NCI-H1092 treated with DMSO at 0.1 percent for 48 hours (cell line): ENCODE data around the gene KIF26B.

Experiments used
- DNase-seq: peaks from one replicate; lab custom pipeline; 2025; lab: John Stamatoyannopoulos, UW

The KIF26B gene

DNA sequence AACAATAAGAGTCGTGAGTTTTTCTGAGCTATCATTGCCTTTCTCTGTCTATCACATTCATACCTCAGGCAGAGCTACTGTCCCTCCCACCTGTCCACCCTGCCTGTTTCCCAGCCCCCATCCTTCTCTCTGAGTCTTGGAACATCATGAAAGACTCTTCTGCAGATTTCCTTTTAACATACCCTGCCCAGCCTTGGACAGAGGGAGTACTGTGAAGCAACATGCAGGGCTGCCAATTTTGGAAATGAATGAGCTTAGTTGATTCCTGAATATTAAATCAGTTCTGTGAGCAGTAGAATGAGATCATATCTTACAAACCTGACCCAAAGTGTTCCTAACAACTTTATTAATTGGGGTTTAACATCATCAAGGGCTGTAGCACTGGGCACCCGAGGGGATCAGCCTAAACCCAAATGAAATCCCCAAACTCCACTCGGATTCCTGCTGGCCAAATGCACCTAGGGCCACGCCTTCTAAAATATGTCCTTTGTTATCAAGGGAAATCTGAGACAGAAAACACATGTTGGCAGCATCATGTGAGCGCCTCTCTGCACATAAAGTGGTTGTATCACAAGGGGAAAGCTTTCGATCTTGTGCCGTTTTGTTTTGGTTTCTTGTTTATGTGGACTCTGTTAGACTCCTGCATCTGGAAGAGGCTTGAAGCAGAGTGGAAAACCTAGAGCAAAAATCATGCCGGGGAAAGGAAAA lies 357.6 kb downstream of the KIF26B start:
- peak; percentile 80 for DNase-seq

DNA sequence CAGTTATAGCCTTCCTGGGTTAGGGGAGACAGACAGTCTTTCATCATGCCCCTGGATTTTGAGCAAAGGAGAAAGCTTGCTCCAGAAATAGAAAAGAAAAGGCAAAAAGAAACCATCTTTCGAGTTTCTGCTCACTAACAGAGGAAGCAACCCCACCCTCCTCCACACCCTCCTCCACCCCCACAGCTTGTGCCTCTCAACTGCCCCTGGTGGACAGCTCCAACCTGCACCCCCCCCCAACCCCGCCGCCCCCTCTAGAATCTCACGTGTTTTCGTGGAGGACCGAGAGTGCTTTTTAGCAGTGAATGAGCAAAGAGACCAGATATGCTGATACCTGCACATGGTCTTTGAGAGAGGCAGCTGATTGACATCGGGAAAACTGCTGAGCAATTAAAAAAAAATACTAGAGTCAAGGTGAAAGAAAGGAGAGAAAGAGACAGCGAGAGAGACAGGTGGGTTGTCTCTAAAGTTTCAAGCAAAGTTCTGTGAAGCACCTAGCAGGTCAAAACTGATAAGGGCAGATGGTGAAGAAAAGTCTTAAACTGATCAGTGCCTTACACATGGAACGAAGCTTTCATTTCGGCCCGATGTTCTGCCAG lies 358.3 kb downstream of the KIF26B start:
- peak; percentile 67 for DNase-seq

DNA sequence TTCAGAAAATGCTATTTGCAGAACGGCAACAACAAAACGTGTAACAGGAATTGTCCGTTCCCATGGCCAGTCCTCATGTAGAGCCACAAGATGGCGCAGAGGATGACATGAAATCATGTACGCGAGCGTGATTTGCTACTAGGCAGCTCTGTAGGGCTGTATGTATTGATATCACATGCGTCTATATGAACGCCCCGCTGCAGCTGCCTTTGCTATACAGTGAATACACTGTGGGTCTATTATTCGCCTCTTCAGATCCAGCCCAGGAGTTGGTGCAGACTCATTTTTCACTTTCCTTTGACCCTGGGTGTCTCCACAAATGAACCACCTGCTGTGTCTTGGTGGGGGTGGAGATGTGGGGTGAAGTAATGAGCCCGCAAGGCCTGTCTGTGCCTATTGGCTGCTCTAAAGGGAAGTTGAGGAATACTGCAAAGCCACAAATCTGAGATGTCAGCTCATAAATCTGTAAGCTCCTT lies 361.5 kb downstream of the KIF26B start:
- DNase-seq = peak; percentile 19

- DNase-seq = no peak
Measured at GRCh38 chr1:245520611-245521010, 365.8 kb downstream of the KIF26B start.

DNA sequence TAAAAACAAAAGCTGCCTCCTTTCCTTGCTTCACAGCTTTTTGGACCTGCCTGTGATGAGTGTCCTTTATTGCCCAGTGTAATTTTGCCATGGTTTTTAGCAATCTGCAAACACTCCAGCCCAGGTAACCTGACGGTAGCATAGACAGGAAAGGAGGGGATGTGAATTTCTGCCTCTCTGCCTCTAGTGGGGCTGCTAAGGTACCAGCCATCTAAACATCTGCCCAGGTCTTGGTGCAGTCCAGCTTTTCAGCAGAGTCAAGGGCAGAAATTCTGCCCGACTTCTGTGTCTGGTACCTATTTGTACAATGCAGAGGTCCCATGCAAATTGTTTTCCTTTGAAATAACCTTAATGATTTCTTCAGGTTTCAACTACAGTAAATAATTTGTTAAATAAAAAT lies 371.4 kb downstream of the KIF26B start:
- no peak for DNase-seq

GRCh38 chr1:245528258-245528635 lies 373.5 kb downstream of the KIF26B start:
- no peak for DNase-seq

DNA sequence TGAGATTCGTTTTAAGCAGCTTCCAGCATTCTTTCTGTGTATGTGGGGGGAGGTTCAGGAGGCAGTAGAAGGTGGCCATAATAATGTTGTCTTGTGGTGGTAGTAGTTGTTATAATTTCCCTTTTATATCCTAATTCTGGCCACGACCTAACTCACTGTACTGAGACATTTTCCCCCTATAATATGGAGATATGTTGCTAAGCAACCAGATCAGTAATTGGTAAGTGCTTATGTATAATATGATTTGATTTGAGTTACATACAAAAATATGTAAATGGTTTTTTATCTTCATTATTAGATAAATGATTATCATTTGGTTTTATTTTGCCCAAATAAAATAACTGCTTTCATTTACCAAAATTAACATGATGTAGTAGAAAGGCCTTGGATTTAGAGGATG lies 376.2 kb downstream of the KIF26B start:
- DNase-seq = no peak

- no peak for DNase-seq
Measured at GRCh38 chr1:245537992-245538391, 383.2 kb downstream of the KIF26B start.

DNA sequence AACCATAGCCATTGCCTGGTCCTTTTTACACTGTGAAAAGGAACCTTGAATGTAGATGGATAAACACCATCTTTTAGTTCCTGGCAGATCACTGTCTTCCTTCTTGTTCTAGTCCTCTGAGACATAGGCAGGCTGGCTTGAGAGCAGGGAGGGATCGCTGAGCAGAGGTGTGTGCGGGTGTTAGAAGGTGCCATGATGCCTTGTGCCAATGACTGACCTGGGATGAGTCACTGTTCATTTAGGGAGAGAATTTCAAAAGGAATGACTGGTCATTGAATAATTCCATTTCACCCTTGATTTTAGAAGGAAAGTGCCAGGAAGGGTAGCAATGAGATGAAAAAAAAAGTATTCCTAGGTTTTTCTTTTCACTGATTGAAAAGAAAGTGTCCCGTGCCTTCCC lies 383.9 kb downstream of the KIF26B start:
- no peak for DNase-seq

- no peak for DNase-seq
Measured at GRCh38 chr1:245541369-245541768, 386.6 kb downstream of the KIF26B start.

DNA sequence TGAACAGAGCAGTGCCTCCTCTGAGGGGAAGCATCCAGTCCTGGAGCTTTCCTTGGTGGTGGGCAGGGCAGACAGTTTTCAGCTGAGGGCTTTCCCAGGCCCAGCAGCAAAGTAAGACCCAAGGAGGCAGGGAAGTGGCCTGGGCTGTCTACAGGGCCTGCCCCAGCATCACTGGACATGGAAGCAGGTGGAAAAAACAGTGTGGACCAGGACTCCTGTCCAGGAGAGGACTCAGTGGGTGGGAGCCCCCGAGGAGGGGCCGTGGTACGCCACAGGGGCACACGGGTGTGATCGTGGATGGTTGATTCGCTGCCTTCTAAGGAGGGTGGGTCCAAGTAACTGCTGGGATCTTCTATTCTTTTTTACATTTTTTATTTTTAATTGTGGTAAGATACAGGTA lies 387.6 kb downstream of the KIF26B start:
- no peak for DNase-seq

GRCh38 chr1:245544236-245544635 lies 389.5 kb downstream of the KIF26B start:
- no peak for DNase-seq

GRCh38 chr1:245546875-245547274 lies 392.1 kb downstream of the KIF26B start:
- no peak for DNase-seq

DNA sequence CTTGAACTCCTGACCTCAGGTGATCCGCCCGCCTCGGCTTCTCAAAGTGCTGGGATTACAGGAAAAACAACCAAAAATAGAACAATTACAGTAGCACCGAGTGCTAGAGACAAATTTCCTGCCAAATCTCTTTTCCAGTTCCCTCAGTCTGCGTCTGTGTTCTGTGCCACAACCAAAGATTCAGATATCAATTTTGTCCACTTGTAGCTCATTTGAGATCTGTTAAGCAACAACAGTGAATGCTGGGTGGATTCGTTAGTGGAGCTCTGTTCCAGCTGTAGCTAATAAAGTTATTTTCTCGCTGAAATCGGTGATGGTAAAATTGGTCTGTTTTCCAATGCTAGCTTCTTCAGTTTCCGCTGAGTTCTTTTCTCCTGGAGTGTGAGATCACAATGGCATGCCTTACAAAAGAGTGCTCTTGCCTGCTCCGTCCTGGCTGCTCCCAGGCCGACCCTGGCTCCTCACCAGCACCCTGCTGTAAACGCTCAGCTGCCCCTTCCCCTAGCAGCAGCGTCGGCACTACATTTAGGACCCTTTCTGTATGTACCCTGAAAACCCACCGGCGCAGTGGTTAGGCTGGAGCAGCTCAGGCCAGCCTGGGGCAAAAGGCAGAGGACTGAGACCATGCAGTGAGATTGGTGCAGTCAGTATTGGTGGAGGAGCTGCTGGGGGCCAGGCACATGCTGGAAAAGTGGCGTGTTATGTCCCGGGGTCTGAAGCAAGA lies 395.4 kb downstream of the KIF26B start:
- no peak for DNase-seq

- no peak for DNase-seq
Measured at GRCh38 chr1:245550720-245551043, 395.9 kb downstream of the KIF26B start.

- DNase-seq = no peak
Measured at GRCh38 chr1:245551536-245551935, 396.8 kb downstream of the KIF26B start.

DNA sequence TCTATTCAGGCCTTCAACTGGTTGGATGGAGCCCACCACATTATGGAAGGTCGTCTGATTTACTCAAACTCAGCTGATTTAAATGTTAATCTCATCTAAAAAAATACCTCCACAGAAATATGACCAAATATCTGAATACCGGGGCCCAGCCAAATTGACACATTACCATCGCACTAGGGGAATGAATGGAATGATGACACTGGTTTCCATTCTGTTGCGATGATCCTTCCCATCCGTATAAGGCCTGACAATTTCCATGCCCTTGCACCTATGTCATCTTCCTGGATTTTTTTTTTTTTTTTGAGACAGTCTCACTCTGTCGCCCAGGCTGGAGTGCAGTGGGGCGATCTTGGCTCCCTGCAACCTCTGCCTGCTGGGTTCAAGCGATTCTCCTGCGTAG lies 397.5 kb downstream of the KIF26B start:
- DNase-seq = no peak

DNA sequence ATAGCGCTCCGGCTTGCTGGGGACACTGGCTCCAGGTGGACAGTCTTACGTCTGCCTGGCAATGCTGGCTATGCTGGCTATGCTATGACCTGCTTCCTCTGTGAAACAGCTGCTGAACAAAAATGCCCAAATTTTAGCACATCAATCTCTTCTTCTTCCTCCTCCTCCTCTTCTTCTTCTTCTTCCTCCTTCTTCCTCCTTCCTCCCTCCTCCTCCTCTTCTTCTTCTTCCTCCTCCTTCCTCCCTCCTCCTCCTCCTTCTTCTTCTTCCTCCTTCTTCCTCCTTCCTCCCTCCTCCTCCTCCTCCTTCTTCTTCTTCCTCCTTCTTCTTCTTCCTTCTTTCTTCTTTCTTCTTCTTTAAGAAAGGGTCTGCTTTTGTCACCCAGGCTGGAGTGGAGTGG lies 401.3 kb downstream of the KIF26B start:
- DNase-seq = no peak

- DNase-seq = no peak
Measured at GRCh38 chr1:245558069-245558468, 403.3 kb downstream of the KIF26B start.

DNA sequence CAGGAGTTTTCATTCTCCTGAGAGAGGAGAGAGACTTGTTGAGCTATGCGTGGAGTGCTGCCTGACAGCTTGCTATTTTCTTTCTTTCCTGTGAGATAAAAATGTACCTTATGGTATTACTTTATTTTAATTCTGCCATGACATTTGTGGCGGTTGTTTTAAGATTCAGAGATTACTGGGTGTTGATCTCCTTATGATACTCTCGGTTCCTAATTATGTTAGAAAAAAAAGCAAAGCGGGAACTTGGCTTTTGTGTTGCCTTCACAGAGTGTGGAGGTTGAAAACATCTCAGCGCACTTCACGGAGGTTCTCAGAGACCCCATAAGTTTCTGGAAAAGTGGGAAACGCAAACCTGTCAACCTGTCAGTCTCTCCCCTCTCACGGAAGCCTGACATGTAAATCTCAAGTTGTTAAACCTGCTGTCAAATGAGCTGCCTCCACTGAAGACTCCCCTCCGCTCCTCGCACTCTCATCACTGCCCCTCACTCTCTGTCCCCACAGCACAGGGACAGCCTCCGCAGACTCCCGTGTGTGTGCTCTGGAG lies 405.6 kb downstream of the KIF26B start:
- no peak for DNase-seq

DNA sequence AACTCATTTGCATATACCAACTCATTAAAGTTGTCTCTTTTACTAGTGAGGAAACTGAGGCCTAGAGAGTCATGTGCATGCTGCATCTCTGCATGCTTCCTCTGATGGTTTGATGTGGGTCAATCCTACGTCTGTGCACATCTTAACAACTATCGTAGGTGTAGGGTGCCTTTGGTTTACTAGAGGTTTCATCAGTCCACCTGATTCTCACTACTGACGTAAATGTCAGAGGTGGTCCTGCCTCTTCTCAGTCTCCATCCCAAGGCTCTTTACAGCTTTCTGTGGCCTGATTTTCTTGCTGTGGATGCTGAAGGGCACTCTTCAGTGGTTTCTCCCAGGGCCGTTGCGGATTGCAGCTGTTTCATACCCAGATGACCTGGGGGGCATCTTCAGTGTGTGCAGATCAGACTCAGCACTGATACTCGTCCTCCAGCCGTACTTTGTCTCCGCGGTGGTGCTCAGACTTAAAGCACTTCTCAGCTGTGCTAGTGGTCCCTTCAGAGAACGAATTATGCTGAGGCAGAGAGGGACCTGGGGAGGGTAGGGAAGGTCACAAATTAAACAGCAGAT lies 407.0 kb downstream of the KIF26B start:
- DNase-seq = no peak

DNA sequence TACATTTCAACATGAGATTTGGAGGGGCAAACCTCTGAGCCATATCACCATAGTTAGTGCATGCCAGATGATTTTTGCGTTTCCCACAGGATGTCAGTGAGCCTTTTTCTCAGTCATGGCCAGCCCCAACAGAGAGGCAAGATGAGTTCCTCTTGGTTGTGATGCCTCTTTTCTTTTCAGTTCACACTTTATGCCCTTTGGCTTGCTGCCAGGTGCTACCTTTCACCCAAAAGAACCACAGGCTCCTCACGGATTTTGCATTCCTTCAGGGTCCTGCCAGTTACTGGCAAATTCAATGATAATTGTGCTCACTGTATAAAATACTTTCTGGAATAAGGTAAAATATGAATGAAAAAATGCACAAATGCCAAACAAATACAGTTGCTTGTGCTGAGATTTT lies 411.3 kb downstream of the KIF26B start:
- no peak for DNase-seq

GRCh38 chr1:245566952-245567351 lies 412.2 kb downstream of the KIF26B start:
- DNase-seq = no peak
